Loucy (cell line): ENCODE results near the gene TNFRSF25.

Experiments used
- H2AFZ ChIP-seq: fragments of 200-600 bp; sonication (generic); 2 replicates; pipeline ENCODE4 v1.6.0; 2016; ENCODE audit warnings: antibody characterized with exemption, mild to moderate bottlenecking, low read length, moderate library complexity
- H3F3A ChIP-seq: fragments of 200-600 bp; 2 replicates; pipeline ENCODE4 v1.6.0; 2016; ENCODE audit warnings: antibody characterized with exemption, low read depth, mild to moderate bottlenecking
- H3K27me3 ChIP-seq: fragments of 200-600 bp; sonication (generic); 2 replicates; pipeline ENCODE4 v1.6.1; 2014; ENCODE audit warnings: low read length, mild to moderate bottlenecking; ENCODE audit not compliant: insufficient read depth, poor library complexity, severe bottlenecking
- H3K36me3 ChIP-seq: fragments of 200-600 bp; sonication (generic); 2 replicates; pipeline ENCODE4 v1.6.1; 2016; ENCODE audit warnings: low read length; ENCODE audit not compliant: insufficient read depth
- H3K4me1 ChIP-seq: fragments of 200-600 bp; sonication (generic); 2 replicates; pipeline ENCODE4 v1.5.1; 2014; ENCODE audit warnings: low read length, mild to moderate bottlenecking; ENCODE audit not compliant: insufficient read depth, poor library complexity, severe bottlenecking
- H3K4me2 ChIP-seq: fragments of 200-600 bp; sonication (generic); 2 replicates; pipeline ENCODE4 v1.6.0; 2014; ENCODE audit warnings: antibody characterized with exemption, low read length, low read depth, mild to moderate bottlenecking; ENCODE audit not compliant: poor library complexity, severe bottlenecking
- H3K4me3 ChIP-seq: fragments of 200-600 bp; sonication (generic); 2 replicates; pipeline ENCODE4 v1.5.1; 2014; ENCODE audit warnings: low read length, mild to moderate bottlenecking, mixed read lengths; ENCODE audit not compliant: poor library complexity, severe bottlenecking
- H3K79me2 ChIP-seq: fragments of 200-600 bp; sonication (generic); 2 replicates; pipeline ENCODE4 v1.6.1; 2014; ENCODE audit warnings: low read length; ENCODE audit not compliant: insufficient read depth
- H3K9ac ChIP-seq: fragments of 200-600 bp; sonication (generic); 2 replicates; pipeline ENCODE4 v1.6.0; 2014; ENCODE audit warnings: mild to moderate bottlenecking, low read depth, low read length, moderate library complexity; ENCODE audit not compliant: poor library complexity, severe bottlenecking
- H3K9me2 ChIP-seq: fragments of 200-600 bp; sonication (generic); replicated peaks from 2 replicates; pipeline ENCODE4 v1.6.1; 2016; ENCODE audit warnings: low read depth, low read length, mixed read lengths
- H3K9me3 ChIP-seq: fragments of 200-600 bp; sonication (generic); 2 replicates; pipeline ENCODE4 v1.6.1; 2014; ENCODE audit warnings: mild to moderate bottlenecking, antibody characterized with exemption, low read length, low read depth; ENCODE audit not compliant: insufficient read depth
- H4K20me1 ChIP-seq: fragments of 200-600 bp; sonication (generic); 2 replicates; pipeline ENCODE4 v1.6.0; 2014; ENCODE audit warnings: antibody characterized with exemption, low read length, mild to moderate bottlenecking; ENCODE audit not compliant: insufficient read depth, poor library complexity, severe bottlenecking
- CTCF ChIP-seq: fragments of 200-600 bp; sonication (generic); conservative IDR thresholded peaks from 2 replicates; pipeline ENCODE4 v1.5.1; 2014; ENCODE audit warnings: mild to moderate bottlenecking, antibody characterized with exemption, low read length
- EZH2phosphoT487 ChIP-seq: fragments of 200-600 bp; IDR thresholded peaks from 2 replicates; pipeline ENCODE4 v1.6.1; 2018; ENCODE audit warnings: antibody characterized with exemption, mild to moderate bottlenecking, moderate library complexity, borderline replicate concordance

TNFRSF25 gene

DNA sequence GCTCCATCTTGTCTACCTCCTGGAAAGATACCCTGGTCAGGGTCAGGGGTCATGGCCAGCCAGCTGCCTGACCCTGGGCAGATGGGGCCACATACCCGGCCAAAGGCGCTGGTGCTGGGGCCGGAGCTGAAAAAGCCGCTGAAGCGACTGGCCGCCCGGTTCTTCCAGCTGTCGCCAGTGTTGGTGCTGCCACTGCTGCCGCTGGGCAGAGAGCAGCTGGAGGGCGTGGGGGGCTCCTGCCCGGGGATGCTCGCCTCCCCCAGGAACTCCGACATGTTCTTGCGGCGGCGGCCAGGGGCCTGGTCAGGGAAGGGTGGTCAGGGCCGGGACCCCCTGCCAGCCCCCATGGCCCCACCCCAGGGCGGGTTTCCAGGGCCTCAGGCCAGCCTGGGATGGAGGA is 7.2 kb upstream of the TNFRSF25 start:
- Histone ChIP-seq H3K9me2 (no peaks in the 10 kb centered on the region), H3K4me1 (no peaks in the 10 kb centered on the region), H2AFZ (no peak overlapping the region), H3K9me3 (no peaks in the 10 kb centered on the region), H3K9ac (no peak overlapping the region), H3K4me3 (no peak overlapping the region), H3F3A (no peaks in the 10 kb centered on the region), H3K79me2 (no peaks in the 10 kb centered on the region), H3K36me3 (no peaks in the 10 kb centered on the region), H3K27me3 (no peaks in the 10 kb centered on the region), H4K20me1 (no peaks in the 10 kb centered on the region), H3K4me2 (no peak overlapping the region)
- TF ChIP-seq EZH2phosphoT487 (no peak), CTCF (no peak)

DNA sequence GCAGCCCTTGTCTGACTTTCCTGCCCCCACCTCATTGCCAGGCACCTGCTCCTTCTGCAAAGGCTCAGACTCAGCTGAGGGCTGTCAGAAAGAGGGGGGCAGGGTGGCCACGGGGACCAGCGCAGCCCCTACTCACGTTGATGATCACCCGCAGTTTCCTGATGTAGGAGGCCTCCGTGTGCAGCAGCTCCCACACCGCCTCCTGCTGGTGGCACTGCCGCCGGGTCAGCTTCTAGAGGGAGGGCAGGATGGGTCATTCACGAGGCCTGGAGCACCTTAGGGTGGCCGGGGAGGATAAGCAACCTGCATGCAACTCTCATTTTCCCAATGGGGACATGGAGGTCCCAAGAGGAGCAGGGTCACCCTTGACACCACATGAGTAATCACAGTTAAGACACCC is 6.4 kb upstream of the TNFRSF25 start:
- H3K27me3 ChIP-seq, result no peaks in the 10 kb centered on the region
- H3K9ac ChIP-seq, result no peak overlapping the region
- H3F3A ChIP-seq, result no peaks in the 10 kb centered on the region
- no peaks in the 10 kb centered on the region for H3K9me2 ChIP-seq
- H4K20me1 ChIP-seq, result no peaks in the 10 kb centered on the region
- no peak overlapping the region for H2AFZ ChIP-seq
- TF ChIP-seq EZH2phosphoT487 (no peak), CTCF (peak; percentile 60)
- H3K4me1 ChIP-seq, result no peaks in the 10 kb centered on the region
- no peak overlapping the region for H3K4me3 ChIP-seq
- no peaks in the 10 kb centered on the region for H3K9me3 ChIP-seq
- no peaks in the 10 kb centered on the region for H3K36me3 ChIP-seq
- H3K79me2 ChIP-seq, result no peaks in the 10 kb centered on the region
- H3K4me2 ChIP-seq, result no peak overlapping the region

GRCh38 chr1:6471970-6472368 is 6.0 kb upstream of the TNFRSF25 start:
- no peaks in the 10 kb centered on the region for H3K9me2 ChIP-seq
- TF ChIP-seq CTCF, result no peak
- no peak for TF ChIP-seq EZH2phosphoT487
- no peak overlapping the region for H2AFZ ChIP-seq
- no peaks in the 10 kb centered on the region for H4K20me1 ChIP-seq
- H3K4me2 ChIP-seq, result no peak overlapping the region
- no peaks in the 10 kb centered on the region for H3K36me3 ChIP-seq
- no peak overlapping the region for H3K9ac ChIP-seq
- H3K79me2 ChIP-seq, result no peaks in the 10 kb centered on the region
- H3K9me3 ChIP-seq, result no peaks in the 10 kb centered on the region
- H3K4me3 ChIP-seq, result no peak overlapping the region
- no peaks in the 10 kb centered on the region for H3K27me3 ChIP-seq
- H3F3A ChIP-seq, result no peaks in the 10 kb centered on the region
- H3K4me1 ChIP-seq, result no peaks in the 10 kb centered on the region
